Measurements from ENCODE around the gene ZFYVE28.

ZFYVE28 gene

GRCh38 chr4:2291705-2292645 lies 126.5 kb downstream of the ZFYVE28 start:
- no peak for DNase-seq

GRCh38 chr4:2290974-2291704 lies 127.3 kb downstream of the ZFYVE28 start:
- peak in 10 of 56 donors; percentile 14 to 47 (median 34) for DNase-seq

GRCh38 chr4:2290488-2290887 lies 128.0 kb downstream of the ZFYVE28 start:
- no peak for DNase-seq

GRCh38 chr4:2289955-2290333 lies 128.5 kb downstream of the ZFYVE28 start:
- DNase-seq = no peak

- no peak for DNase-seq
Measured at GRCh38 chr4:2289311-2289954, 129.0 kb downstream of the ZFYVE28 start.

GRCh38 chr4:2288051-2288541 lies 130.3 kb downstream of the ZFYVE28 start:
- DNase-seq = no peak

GRCh38 chr4:2287594-2287915 lies 130.9 kb downstream of the ZFYVE28 start:
- DNase-seq = no peak

GRCh38 chr4:2286904-2287593 lies 131.4 kb downstream of the ZFYVE28 start:
- peak in 1 of 56 donors; percentile 17 for DNase-seq

GRCh38 chr4:2285613-2286381 lies 132.6 kb downstream of the ZFYVE28 start:
- DNase-seq = no peak

GRCh38 chr4:2284934-2285612 lies 133.4 kb downstream of the ZFYVE28 start:
- DNase-seq = no peak

- no peak for DNase-seq
Measured at GRCh38 chr4:2284161-2284933, 134.1 kb downstream of the ZFYVE28 start.

GRCh38 chr4:2283199-2283711 lies 135.2 kb downstream of the ZFYVE28 start:
- DNase-seq = no peak

- DNase-seq = no peak
Measured at GRCh38 chr4:2281575-2282343, 136.7 kb downstream of the ZFYVE28 start.

GRCh38 chr4:2280531-2281300 lies 137.7 kb downstream of the ZFYVE28 start:
- peak in 25 of 56 donors; percentile 11 to 72 (median 25) for DNase-seq

- no peak for DNase-seq
Measured at GRCh38 chr4:2277956-2278355, 140.5 kb downstream of the ZFYVE28 start.

- DNase-seq = no peak
Measured at GRCh38 chr4:2276581-2277325, 141.7 kb downstream of the ZFYVE28 start.

All from nucleus accumbens (tissue), 56 donors.